Stimulated activated CD4-positive, alpha-beta T cell treated with anti-CD3 and anti-CD28 coated beads, Interleukin-15, amount 100 ng/mL, for 48 hours (primary cell): Measurements from ENCODE around the gene FSTL3.
"Not testable (repeated sequence)": the region's sequence is repeated elsewhere in the genome, so short reads cannot be mapped to it uniquely, and the experiment has no call there.

Experiments used
- DNase-seq, 2 donors: peaks; one replicate each; pipeline ENCODE4 v3.0.0-alpha.2; 2020; ENCODE audit warnings: low read depth in 2 of 2

FSTL3 gene

DNA sequence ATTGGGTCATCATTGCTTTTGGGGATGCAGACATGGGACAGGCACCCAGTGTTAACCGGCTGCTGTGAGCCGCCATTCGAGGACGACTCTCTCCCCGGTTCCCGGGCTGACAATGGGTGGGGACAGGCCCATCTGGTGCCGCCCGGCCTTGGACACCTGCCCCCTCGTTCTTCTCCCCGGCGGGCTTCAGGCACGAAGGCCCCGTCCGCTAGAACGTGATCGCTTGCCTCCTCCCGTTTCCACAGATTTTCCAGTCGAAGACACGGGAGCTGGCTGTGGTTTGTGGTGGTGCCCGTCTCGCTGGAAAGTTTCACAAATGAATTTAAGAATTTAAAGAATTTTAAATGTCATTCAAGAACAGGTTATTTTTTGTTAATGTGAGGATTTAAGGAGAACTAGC is 34.6 kb downstream of the FSTL3 start:
- no peak for DNase-seq

DNA sequence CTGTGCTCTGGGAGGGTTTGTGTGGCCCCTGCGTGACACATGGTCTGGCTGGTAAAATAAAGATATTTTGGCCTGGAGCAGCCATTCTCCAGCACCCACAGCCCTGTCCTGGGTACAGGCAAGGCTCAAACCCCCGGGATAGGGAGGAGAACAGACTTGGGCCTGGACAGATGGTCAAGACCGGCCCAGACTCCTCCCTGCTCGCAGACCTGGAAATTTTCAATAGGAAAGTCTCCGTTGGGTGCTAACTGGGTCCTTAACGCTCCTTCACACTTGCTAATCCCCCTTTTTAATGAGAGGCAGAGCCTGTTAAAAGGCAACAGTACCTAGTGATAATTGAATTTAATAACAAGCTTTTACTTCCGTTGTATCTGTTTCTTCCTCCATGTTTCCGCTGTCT is 35.1 kb downstream of the FSTL3 start:
- DNase-seq, result no peak

DNA sequence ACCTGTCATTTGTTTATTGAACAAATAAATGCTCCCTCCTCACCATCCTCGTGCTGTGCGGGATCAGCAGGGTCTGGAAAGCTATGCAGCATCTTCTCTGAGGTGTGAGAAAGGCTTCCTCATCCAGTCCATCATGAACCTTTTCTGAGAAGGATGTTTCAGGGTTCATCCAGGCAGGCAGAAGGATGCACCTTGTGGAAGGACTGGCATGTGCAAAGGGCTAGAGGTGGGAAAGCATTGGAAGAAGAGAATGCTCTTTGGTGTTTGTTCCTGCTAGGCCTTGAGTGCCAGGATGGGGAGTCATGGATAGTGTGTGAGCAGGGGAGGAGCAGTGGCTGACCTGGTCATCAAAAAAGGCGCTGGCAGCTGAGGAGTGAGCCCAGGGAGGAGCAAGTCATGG is 39.2 kb downstream of the FSTL3 start:
- DNase-seq, result no peak

DNA sequence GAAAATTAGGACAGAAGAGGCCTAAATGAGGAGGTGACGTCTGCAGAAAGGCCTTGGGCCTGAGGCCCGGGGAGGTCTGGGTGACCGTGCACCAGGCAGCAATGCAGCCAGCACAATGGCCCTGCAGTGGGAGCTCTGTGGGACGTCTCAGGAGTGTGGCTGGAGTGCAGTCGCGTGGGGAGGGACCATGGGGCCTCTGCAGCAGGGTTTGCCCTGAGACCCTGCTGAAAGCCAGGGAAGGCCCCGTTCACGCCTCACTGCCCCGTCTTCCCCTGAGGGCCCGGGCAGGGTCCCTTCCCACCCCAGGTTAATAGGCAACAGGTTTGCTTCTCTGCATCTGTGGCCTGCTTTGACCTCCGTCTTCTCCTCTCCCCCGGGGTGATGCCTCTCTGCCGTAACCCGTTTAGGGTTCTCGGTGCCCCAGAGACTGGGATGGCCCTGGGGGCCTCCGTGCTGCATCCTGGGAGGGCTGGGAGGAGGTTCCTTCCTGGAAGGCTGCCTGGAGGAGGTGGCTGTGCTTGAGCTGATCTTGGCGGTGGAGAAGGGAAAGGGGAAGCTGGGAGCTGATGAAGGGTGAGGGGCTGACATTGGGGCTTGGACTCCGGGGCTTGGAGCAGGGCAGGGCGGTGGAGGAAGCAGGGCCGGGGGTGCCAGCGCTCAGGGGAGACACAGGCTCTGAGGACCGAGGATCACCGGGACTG is 42.2 kb downstream of the FSTL3 start:
- DNase-seq, result no peak

DNA sequence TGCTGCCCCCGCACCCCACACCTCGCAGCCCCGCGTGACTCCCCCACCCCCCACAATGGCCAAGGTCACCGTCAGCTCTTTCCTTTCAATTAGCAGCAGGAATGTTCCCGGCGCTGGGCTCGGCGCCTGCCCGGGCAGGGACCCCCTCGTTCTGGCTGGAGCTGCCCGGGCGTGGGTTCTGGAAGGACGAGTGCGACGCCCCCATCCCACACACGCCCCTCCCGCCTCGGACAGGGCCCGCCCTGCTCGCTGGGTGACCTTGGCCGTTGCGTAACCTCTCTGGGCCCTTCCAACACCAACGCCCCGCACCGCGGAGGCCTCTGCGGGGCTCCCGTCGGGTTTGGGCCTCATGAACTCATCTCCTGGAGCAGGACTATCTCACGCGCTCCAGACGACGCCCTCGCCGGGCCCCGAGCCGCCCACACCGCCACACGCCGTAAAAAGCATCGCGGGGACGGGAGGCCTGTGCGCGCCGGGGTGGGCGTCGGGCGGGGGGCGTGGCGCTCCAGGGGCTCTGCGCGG is 42.9 kb downstream of the FSTL3 start:
- DNase-seq, result no peak

DNA sequence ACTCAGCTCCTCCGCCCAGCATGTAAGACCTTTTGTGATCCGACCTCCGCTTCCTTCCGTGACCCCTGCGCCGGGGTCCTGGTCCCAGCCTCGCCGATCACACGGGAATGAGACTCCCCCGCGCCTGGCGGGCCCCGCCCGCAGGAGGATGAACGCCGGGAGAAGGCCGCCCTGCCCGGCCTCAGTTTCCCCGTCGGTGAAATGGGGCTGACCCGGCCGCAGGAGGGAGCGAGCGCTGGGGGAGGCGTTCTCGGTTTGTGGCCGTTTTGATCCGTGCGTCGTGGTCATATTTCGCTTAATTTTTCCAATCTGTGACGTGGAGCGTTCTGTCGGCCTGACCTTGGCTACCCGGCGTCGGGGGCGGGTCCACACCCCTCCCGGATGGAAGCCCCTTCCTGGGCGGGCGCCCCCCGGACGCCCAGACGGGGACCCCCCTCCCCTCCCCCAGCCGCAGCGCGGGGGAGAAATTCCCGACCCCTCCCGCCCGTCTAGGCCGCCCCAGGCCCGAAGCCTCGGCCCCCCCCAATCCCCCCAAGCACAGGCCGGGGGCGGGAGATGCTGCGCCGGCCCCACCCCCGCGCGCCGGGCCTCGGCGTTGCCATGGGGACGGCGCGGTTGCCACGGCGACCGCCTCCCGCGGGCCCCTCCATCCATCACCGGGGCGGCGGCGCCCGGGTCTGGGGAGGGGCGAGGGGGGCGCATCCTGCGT is 43.6 kb downstream of the FSTL3 start:
- no peak for DNase-seq

DNA sequence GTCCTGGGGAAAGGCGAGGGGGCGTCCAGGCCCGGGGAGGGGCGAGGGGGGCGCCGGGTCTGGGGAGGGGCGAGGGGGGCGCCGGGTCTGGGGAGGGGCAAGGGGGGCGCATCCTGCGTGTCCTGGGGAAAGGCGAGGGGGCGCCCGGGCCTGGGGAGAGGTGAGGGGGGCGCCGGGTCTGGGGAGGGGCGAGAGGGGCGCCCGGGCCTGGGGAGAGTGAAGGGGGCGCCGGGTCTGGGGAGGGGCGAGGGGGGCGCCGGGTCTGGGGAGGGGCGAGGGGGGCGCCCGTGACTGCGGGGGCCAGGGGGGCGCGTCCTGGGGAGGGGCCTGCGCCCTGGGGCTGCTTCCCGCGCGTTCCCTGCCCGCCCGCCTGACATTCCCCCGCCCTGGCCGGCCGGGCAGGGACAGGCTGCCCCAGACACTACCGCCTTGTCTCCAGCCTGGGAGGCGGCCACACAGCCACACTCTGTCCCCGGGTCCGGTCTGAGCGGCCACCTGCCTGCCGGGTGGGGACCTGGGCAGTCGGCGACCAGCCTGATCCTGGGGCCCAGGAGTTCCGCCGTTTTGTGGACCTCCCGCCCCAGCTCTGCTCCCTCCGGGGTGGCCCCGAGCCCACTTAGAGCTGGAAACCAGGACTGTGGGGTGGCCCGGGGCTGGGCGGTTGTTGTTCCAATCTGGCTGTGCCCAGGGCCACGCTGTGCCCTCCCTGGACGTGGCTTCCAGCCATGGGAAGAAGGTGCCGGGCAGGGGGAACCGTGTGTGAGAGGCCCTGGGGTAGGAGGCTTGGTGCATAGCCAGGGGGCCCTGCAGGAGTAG is 44.4 kb downstream of the FSTL3 start:
- DNase-seq, result no peak

DNA sequence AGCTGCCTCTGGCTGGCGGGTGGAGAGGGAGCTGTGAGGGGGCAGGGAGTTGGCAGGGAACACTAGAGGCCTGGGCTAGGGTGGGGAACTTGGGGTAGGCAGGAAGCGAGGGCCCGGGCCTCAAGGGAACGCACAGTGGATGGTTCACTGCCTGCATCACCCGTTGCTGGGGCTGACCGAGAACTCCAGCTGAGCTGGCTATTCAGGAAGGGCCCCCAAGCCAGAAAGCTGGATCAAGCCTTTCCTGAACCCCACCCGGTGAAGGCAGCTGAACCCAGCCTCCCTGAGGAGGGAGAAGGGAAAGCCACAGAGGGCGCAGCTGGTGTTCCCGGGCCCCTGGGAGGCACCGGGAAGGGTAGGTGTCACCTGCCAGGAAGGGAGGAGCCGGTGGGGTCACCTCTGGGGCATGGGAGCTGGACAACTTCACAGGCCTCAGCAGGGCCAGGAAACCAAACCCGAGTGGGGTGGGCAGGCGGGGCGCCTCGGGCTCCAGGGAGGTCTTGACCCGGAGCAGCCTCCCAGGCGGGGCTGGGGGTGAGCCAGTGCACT is 46.4 kb downstream of the FSTL3 start:
- DNase-seq, result no peak

DNA sequence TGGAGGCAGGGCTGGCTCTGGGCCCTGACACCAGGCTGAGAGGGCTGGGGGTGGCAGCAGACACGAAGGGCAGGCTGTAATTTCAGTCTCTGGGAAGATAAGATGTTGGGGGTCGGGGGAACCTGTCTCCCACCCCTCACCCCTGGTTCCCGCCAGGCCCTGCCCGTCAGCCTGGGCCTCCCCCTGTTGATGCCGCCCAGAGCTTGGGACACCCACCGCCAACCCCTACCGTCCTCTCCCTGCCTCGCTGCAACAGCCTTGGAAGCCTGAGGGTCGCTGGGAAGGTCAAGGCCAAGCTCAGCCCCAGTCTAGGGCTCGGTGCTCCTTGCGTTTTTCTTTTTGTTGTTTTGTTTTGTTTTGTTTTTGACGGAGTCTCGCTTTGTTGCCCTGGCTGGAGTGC is 47.1 kb downstream of the FSTL3 start:
- no peak for DNase-seq

DNA sequence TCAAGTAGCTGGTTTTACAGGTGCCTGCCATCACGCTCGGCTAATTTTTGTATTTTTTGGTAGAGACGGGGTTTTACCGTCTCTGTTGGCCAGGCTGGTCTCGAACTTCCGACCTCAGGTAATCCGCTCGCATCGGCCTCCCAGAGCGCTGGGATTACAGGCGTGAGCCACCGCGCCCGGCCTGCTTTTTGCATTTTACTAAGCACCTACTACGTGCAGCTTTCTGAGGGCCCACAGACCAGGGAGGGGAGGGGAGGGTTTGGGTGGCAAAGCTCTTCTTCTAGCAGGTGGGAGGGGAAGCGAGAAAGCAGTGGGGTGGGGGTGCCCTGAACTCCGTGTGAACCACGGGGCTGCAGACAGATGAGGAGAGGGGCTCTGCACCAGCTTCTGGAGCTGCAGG is 47.5 kb downstream of the FSTL3 start:
- no peak for DNase-seq

DNA sequence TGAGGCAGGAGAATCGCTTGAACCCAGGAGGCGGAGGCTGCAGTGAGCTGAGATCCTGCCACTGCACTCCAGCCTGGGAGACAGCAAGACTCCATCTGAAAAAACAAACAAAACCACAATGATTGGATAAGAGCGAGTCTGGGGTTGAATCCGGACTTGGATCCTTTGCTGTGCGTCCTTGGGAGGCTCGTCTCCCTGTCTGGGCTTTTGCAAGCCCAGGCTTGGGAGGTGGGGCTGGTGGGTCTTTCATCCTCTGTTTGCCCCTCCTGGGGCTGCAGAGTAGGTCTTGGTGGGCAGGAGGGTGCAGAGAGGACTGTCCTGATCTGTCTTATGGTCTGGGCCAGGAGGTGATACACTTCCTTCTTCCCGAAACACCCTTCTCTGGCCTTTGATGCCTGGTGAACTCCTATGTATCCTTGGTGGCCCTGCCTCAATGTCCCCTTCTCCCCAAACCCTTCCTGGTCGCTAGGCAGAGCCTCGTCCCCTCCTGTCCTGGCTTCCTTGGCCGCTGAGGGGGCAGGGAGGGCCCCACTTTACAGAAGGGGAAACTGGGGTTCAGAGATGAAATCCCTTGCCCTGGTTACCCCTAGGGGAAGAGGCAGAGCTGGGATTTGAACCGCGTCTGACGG is 49.4 kb downstream of the FSTL3 start:
- DNase-seq, result no peak

DNA sequence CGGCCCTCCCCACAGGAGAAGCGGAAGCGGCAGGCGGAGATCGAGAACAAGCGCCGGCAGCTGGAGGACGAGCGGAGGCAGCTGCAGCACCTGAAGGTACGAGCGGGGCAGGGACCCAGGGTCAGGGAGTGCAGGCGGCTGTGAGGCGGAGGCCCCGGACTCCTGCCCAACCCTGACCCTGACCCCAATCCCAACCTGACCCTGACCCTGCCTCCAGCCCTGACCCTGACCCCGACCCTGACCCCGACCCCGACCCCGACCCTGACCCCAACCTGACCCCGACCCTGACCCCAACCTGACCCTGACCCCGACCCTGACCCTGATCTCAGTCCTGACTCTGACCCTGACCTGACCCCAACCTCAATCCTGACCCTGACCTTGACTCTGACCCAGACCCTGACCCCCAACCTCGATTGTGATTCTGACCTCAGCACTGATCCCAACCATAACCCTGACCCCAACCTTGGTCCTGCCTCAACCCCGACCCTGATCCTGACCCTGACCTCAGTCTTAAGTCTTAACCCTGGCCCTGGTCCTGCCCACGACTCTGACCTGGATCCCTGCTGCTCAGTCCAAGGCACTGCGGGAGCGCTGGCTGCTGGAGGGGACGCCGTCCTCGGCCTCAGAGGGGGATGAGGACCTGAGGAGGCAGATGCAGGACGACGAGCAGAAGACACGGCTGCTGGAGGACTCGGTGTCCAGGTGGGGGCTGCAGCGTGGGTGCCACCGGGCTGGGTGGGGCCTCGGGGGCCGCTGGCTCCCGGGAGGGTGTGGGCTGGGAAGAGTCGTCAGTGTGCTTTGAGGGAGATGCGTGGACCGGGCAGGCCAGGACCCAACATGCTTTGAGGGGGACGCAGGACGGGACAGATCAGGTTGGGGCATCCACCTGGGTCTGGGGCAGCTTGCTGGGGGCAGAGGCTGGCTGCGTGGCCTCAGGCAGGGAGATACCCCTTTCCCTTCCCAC is 51.1 kb downstream of the FSTL3 start:
- no peak for DNase-seq

DNA sequence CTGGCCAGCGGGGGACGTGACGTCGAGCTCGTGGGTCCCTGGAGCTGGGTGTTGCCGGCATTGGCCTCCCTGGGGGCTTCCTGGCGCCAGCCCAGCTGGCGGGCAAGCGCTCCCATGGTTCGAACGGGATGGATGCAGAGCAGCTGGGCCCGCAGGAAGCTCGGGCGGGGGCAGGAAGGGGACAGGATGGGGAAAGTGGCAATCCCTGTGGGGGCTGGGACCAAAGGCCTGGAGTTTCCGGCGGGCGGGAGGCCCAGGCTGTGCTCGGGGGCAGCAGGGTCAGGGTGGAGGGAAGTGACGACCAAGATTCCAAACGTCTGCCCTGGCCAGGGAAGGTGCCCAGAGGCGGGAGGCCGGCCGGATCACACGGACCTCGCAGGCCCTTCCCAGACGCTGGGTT is 51.8 kb downstream of the FSTL3 start:
- no peak for DNase-seq

DNA sequence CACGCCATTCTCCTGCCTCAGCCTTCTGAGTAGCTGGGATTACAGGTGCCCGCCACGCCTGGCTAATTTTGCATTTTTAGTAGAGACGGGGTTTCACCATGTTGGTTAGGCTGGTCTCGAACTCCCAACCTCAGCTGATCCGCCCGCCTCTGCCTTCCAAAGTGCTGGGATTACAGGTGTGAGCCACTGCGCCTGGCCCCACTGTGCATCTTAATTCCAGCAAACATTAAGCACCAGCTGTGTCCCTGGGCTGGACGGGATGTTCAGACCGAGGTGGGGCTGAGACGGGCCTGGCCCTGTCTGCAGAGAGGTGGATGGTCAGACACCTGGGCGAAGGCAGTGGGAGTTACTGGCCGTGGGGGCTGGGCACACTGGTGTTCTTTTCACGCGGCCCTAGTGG is 53.4 kb downstream of the FSTL3 start:
- DNase-seq, result not testable (repeated sequence)

DNA sequence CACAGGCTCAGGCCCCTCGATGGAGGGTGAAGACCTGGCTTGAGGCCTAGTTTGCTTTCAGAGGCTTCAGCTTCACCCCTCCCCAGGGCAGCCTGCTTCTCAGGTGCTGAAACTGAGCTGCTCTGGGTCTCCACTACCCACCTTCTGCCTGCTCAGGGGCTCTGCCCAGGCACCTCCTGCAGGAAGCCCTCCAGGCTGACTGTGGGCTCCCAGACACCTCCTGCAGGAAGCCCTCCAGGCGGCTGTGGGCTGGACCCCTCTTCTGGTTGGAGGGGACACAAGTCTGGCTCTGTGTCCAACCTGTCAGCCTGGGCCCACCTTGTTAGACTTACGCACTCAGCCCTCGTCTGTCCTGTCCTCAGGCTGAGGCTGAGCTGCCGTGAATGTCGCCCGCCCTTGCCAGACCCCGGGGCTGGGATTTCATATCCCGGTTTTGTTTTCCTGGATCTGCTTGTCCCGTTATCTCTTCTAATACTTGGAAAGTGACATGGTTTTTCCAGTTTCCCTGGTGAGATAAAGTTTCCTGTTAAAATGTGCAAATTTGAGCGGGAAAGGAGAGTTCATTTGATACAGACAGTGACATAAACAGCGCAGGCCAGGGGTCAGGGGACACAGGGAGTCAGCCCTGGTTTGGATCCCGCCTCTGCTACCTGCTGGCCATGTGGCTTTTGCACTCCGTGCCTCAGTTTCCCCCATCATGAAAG is 53.9 kb downstream of the FSTL3 start:
- DNase-seq, result no peak

DNA sequence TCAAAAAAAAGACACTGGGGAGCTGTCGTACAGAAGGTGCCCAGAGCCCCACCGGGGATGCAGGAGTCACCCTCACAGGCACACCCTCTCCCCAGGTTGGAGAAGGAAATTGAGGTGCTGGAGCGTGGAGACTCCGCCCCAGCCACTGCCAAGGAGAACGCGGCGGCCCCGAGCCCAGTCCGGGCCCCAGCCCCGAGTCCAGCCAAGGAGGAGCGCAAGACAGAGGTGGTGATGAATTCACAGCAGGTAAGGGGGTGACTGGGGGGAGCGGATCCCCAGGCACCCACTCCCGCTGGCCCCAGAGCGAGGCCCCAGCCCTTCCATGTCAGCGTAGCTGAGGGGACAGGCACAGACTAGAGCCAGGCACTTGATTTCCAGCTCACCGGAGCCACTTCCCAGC is 54.8 kb downstream of the FSTL3 start:
- DNase-seq, result no peak

DNA sequence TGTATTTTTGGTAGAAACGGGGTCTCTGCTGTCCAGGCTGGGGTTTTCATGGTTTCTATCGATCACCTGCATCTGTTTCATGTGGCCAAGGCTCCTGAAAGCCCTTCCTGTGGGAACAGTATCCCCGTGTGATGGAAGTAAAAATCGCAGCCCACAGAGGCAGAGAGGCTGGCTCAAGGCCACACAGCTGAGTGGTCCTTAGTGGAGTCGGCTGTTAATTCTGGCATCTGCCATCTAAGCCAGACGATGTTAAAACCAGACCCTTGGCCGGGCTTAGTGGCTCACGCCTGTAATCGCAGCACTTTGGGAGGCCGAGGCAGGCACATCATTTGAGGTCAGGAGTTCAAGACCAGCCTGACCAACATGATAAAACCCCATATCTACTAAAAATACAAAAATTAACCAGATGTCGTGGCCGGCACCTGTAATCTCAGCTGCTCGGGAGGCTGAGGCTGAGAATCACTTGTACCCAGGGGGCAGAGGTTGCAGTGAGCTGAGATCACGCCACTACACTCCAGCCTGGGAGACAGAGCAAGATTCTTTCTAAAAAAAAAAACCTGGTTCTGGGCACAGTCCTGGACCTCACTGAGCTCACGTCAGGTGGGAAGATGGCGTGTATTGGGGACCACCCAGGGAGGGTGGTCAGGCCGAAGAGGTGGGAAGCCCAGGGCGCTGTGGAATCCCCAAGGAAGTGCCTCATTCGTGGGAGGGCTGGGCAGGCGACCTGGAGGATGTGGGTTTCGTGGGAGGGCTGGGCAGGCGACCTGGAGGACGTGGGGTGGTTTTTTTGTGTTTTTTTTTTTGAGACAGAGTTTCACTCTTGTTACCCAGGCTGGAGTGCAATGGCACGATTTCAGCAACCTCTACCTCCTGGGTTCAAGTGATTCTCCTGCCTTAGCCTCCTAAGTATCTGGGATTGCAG is 56.2 kb downstream of the FSTL3 start:
- no peak for DNase-seq
